ENCODE measurements around the gene GPBAR1. TPM values are rescaled to one million over a fixed set of nuclear protein-coding genes. Genes with fewer than 3 reads are reported as not detected.

GPBAR1 gene
- total and polyA plus RNA-seq, 9 of the 15 experiments (the other 6 are each of a cell fraction or from before 2014, with no cell fraction given), result not detected

GRCh38 chr2:218264773-218265561 lies 4.2 kb downstream of the GPBAR1 start:
- intact Hi-C loops (cut with micrococcal nuclease) (no loop called here), in situ Hi-C loops (cut with MboI) (no loop called here)
- 0 out of 2 replicates have a peak, but pooled peaks cover 3% of the 10 kb centered on the region for H4K20me1 ChIP-seq (replicated peaks; ENCODE audit: control insufficient read depth, insufficient read depth, low read length)
- peaks cover 11% of the 10 kb centered on the region for H3K79me2 ChIP-seq (ENCODE audit: control insufficient read depth, insufficient read depth, low read length)
- no peak overlapping the region for H3K27ac ChIP-seq (ENCODE audit: extremely low read depth, low read depth, low read length)
- 87% methylated on average over 15 of the region's 22 CpGs for WGBS (ENCODE audit: insufficient coverage, low coverage, missing lambda C conversion rate)
- H3K9me1 ChIP-seq (ENCODE audit: control insufficient read depth, insufficient read depth, low read length), result no peaks in the 10 kb centered on the region
- CTCF ChIA-PET (ENCODE audit: low intra/inter-chr PET ratio), result no interaction called here
- no peak overlapping the region for H2AFZ ChIP-seq (ENCODE audit: low read depth, low read length)
- FAIRE-seq (no peak), ATAC-seq (no peak), DNase-seq (ENCODE audit: extremely low read depth in 1 of 4, low spot score in 3 of 4) (no peak)
- H3K9ac ChIP-seq (ENCODE audit: insufficient read depth in 1 of 2, low read depth in 2 of 2, low read length in 2 of 2), result no peak overlapping the region; a peak in 1 of 4 replicates
- no peaks in the 10 kb centered on the region for H3K27me3 ChIP-seq (ENCODE audit: control insufficient read depth in 2 of 2, insufficient read depth in 2 of 2, low read length in 2 of 2)
- TF ChIP-seq RBFOX2 (IDR thresholded peaks at IDR 0.05; ENCODE audit: low read depth, low read length) (peak; percentile 32; the same call in 1 of the 2 replicates), CBX3 (IDR thresholded peaks at IDR 0.05; ENCODE audit: borderline replicate concordance in 1 of 2, low read length in 2 of 2) (no peak)
- H3K4me1 ChIP-seq (replicated peaks in 1 of 2; ENCODE audit: control insufficient read depth in 2 of 2, insufficient read depth in 2 of 2, low read length in 2 of 2), result peaks cover 4 to 18% of the 10 kb centered on the region in 2 experiments; a peak in 3 of 5 replicates
- no peak overlapping the region for H3K4me2 ChIP-seq (ENCODE audit: insufficient read depth, low read length)
- no peak overlapping the region for H3K4me3 ChIP-seq
- POLR2A ChIA-PET, result no interaction called here
- BruUV-seq (replicated peaks), result no TSS peak
- H3K36me3 ChIP-seq (ENCODE audit: control insufficient read depth, insufficient read depth, low read length), result peaks cover 39% of the 10 kb centered on the region; the same call in 2 of the 3 replicates
- H3K9me3 ChIP-seq (replicated peaks; ENCODE audit: control insufficient read depth, insufficient read depth, low read depth, low read length), result no peaks in the 10 kb centered on the region

- POLR2A ChIA-PET, result interaction anchor here (0.6 kb wide), 3 partner anchors 8 to 130 kb away, joined by 3 read pairs; no protein-coding TSS in a partner anchor
- no peak overlapping the region; a peak in 1 of 4 replicates for H3K9ac ChIP-seq (ENCODE audit: insufficient read depth in 1 of 2, low read depth in 2 of 2, low read length in 2 of 2)
These were observed 4.8 kb downstream of the GPBAR1 start for GRCh38 chr2:218265626-218266025.

More at GRCh38 chr2:218265626-218266025, 4.8 kb downstream of the GPBAR1 start:
- FAIRE-seq (no peak), DNase-seq (ENCODE audit: extremely low read depth in 1 of 4, low spot score in 3 of 4) (no peak), ATAC-seq (no peak)
- Histone ChIP-seq H4K20me1 (replicated peaks; ENCODE audit: control insufficient read depth, insufficient read depth, low read length) (0 out of 2 replicates have a peak, but pooled peaks cover 3% of the 10 kb centered on the region), H2AFZ (ENCODE audit: low read depth, low read length) (no peak overlapping the region), H3K9me3 (replicated peaks; ENCODE audit: control insufficient read depth, insufficient read depth, low read depth, low read length) (no peaks in the 10 kb centered on the region), H3K36me3 (ENCODE audit: control insufficient read depth, insufficient read depth, low read length) (peaks cover 39% of the 10 kb centered on the region; the same call in 2 of the 3 replicates), H3K79me2 (ENCODE audit: control insufficient read depth, insufficient read depth, low read length) (peaks cover 14% of the 10 kb centered on the region), H3K9me1 (ENCODE audit: control insufficient read depth, insufficient read depth, low read length) (no peaks in the 10 kb centered on the region), H3K27ac (ENCODE audit: extremely low read depth, low read depth, low read length) (no peak overlapping the region), H3K4me1 (replicated peaks in 1 of 2; ENCODE audit: control insufficient read depth in 2 of 2, insufficient read depth in 2 of 2, low read length in 2 of 2) (peaks cover 4 to 18% of the 10 kb centered on the region in 2 experiments; a peak in 3 of 5 replicates), H3K4me2 (ENCODE audit: insufficient read depth, low read length) (no peak overlapping the region), H3K27me3 (ENCODE audit: control insufficient read depth in 2 of 2, insufficient read depth in 2 of 2, low read length in 2 of 2) (no peaks in the 10 kb centered on the region), H3K4me3 (no peak overlapping the region)
- BruUV-seq (replicated peaks), result no TSS peak
- intact Hi-C loops (cut with micrococcal nuclease) (no loop called here), in situ Hi-C loops (cut with MboI) (no loop called here)
- TF ChIP-seq RERE (CRISPR knock-in tag; IDR thresholded peaks at IDR 0.05; ENCODE audit: borderline replicate concordance) (no peak), HDAC8 (tag; IDR thresholded peaks at IDR 0.05) (no peak), ZSCAN32 (CRISPR knock-in tag; IDR thresholded peaks at IDR 0.05) (no peak), KDM2B (CRISPR knock-in tag; IDR thresholded peaks at IDR 0.05) (no peak), ZBED1 (IDR thresholded peaks at IDR 0.05) (no peak), ZNF3 (CRISPR knock-in tag; IDR thresholded peaks at IDR 0.05) (no peak)
- 92% methylated on average over 5 of the region's 8 CpGs for WGBS (ENCODE audit: insufficient coverage, low coverage, missing lambda C conversion rate)
- CTCF ChIA-PET (ENCODE audit: low intra/inter-chr PET ratio), result no interaction called here

Measured in K562 (cell line).